DND-41 (cell line): Measurements from ENCODE around the gene NFATC3.

ENCODE experiments used
- ATAC-seq: fragments of 200-7000 bp; cut with Tn5 transposase; 3 replicates; pipeline ENCODE4 v1.9.1; 2021; ENCODE audit warnings: low read depth; ENCODE audit not compliant: insufficient read depth
- DNase-seq: peaks from one replicate; pipeline ENCODE4 v3.0.0-alpha.2; 2020
- H2AFZ ChIP-seq: 2 replicates; pipeline ENCODE4 v1.6.0; 2012; ENCODE audit warnings: low read depth, low read length
- H3K27ac ChIP-seq: 2 replicates; pipeline ENCODE4 v1.5.1; 2012; ENCODE audit warnings: low read length, inconsistent platforms
- H3K27me3 ChIP-seq: fragments of 200-600 bp; sonication (generic); 2 replicates; pipeline ENCODE4 v1.6.0; 2012; ENCODE audit warnings: low read length, mild to moderate bottlenecking, inconsistent platforms; ENCODE audit not compliant: insufficient read depth, poor library complexity
- H3K36me3 ChIP-seq: 2 replicates; pipeline ENCODE4 v1.5.1; 2012; ENCODE audit warnings: low read length, inconsistent platforms; ENCODE audit not compliant: insufficient read depth
- H3K4me1 ChIP-seq: 2 replicates; pipeline ENCODE4 v1.5.1; 2012; ENCODE audit warnings: mild to moderate bottlenecking, low read length; ENCODE audit not compliant: insufficient read depth
- H3K4me2 ChIP-seq: 2 replicates; pipeline ENCODE4 v1.6.0; 2012; ENCODE audit warnings: mild to moderate bottlenecking, moderate library complexity, low read length, inconsistent platforms; ENCODE audit not compliant: insufficient read depth
- H3K4me3 ChIP-seq, 2 experiments: fragments of 200-600 bp in 1 of 2; shearing (Covaris generic) in 1 of 2; 2 replicates each; pipeline ENCODE4 v1.5.1; 2012 to 2016; ENCODE audit warnings: inconsistent platforms in 2 of 2, low read length in 2 of 2, mild to moderate bottlenecking in 2 of 2, low read depth in 1 of 2, moderate library complexity in 1 of 2
- H3K79me2 ChIP-seq: 2 replicates; pipeline ENCODE4 v1.6.0; 2012; ENCODE audit warnings: low read length, inconsistent platforms; ENCODE audit not compliant: insufficient read depth
- H3K9ac ChIP-seq: 2 replicates; pipeline ENCODE4 v1.6.0; 2012; ENCODE audit warnings: low read depth, mild to moderate bottlenecking, inconsistent platforms, low read length, moderate library complexity
- H3K9me3 ChIP-seq: 2 replicates; pipeline ENCODE4 v1.5.1; 2012; ENCODE audit warnings: low read length, moderate library complexity, mild to moderate bottlenecking, inconsistent platforms; ENCODE audit not compliant: insufficient read depth, severe bottlenecking
- H4K20me1 ChIP-seq: 2 replicates; pipeline ENCODE4 v1.6.0; 2012; ENCODE audit warnings: low read length; ENCODE audit not compliant: insufficient read depth
- EZH2 ChIP-seq: IDR thresholded peaks from 3 replicates; pipeline ENCODE4 v1.6.1; 2012; ENCODE audit warnings: borderline replicate concordance, low read depth, mild to moderate bottlenecking, moderate library complexity, low read length, inconsistent platforms; ENCODE audit not compliant: severe bottlenecking
- TF ChIP-seq, protein P1 (sequence below): IDR thresholded peaks from 2 replicates; pipeline ENCODE4 v1.5.1; 2012; ENCODE audit warnings: borderline replicate concordance, low read length, moderate library complexity, mild to moderate bottlenecking; ENCODE audit not compliant: poor library complexity, severe bottlenecking; ENCODE audit errors: extremely low read depth

The NFATC3 gene

DNA sequence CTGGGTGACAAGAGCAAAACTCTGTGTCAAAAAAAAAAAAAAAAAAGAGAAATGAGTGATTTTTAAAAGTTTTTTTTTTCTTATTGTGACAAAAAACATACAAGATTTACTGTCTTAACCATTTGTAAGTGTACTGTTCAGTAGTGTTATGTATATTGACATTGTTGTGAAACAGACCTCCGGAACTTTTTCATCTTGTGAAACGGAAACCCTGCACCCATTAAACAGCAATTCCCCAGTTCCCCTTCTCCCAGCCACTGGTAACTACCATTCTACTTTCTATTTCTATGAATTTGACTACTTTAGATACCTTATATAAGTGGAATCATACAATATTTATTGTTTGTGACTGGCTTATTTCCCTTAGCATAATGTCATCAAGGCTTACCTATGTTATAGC is 43.4 kb upstream of the NFATC3 start:
- no peak for DNase-seq

DNA sequence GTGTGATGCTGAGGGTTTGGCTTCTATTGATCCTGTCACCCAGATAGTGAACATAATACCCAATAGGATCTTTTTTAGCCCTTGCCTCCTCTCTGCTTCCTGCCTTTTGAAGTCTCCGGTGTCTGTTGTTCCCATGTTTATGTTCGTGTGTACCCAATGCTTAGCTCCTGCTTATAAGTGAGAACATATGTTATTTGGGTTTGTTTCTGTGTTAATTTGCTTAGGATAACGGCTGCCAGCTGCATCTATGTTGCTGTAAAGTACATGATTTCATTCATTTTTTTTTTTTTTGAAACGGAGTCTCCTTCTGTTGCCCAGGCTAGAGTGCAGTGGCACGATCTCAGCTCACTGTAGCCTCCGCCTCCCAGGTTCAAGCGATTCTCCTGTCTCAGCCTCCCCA is 39.1 kb upstream of the NFATC3 start:
- no peak for DNase-seq
- H3K27me3 ChIP-seq: no peaks in the 10 kb centered on the region
- peaks cover 20% of the 10 kb centered on the region for H3K36me3 ChIP-seq
- no peaks in the 10 kb centered on the region for H3K4me1 ChIP-seq
- no peak for ATAC-seq
- H3K9ac ChIP-seq: no peak overlapping the region
- H3K27ac ChIP-seq: no peak overlapping the region
- H3K4me2 ChIP-seq: no peak overlapping the region
- no peaks in the 10 kb centered on the region for H3K79me2 ChIP-seq
- H4K20me1 ChIP-seq: no peaks in the 10 kb centered on the region
- H3K9me3 ChIP-seq: no peaks in the 10 kb centered on the region
- no peak overlapping the region for H2AFZ ChIP-seq
- TF ChIP-seq, protein P1, sequence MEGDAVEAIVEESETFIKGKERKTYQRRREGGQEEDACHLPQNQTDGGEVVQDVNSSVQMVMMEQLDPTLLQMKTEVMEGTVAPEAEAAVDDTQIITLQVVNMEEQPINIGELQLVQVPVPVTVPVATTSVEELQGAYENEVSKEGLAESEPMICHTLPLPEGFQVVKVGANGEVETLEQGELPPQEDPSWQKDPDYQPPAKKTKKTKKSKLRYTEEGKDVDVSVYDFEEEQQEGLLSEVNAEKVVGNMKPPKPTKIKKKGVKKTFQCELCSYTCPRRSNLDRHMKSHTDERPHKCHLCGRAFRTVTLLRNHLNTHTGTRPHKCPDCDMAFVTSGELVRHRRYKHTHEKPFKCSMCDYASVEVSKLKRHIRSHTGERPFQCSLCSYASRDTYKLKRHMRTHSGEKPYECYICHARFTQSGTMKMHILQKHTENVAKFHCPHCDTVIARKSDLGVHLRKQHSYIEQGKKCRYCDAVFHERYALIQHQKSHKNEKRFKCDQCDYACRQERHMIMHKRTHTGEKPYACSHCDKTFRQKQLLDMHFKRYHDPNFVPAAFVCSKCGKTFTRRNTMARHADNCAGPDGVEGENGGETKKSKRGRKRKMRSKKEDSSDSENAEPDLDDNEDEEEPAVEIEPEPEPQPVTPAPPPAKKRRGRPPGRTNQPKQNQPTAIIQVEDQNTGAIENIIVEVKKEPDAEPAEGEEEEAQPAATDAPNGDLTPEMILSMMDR: no peak
- TF ChIP-seq EZH2: no peak
- H3K4me3 ChIP-seq: no peak overlapping the region

More for the DNA sequence above, 43.4 kb upstream of the NFATC3 start:
- Histone ChIP-seq H2AFZ (no peak overlapping the region), H3K27me3 (no peaks in the 10 kb centered on the region), H3K9me3 (no peaks in the 10 kb centered on the region), H3K4me2 (no peak overlapping the region), H3K27ac (no peak overlapping the region), H4K20me1 (no peaks in the 10 kb centered on the region), H3K79me2 (no peaks in the 10 kb centered on the region), H3K36me3 (peaks cover 14% of the 10 kb centered on the region; the same call in 1 of the 2 replicates), H3K9ac (no peak overlapping the region), H3K4me1 (no peaks in the 10 kb centered on the region), H3K4me3 (no peak overlapping the region)
- no peak for ATAC-seq
- TF ChIP-seq, protein P1: no peak
- no peak for TF ChIP-seq EZH2

DNA sequence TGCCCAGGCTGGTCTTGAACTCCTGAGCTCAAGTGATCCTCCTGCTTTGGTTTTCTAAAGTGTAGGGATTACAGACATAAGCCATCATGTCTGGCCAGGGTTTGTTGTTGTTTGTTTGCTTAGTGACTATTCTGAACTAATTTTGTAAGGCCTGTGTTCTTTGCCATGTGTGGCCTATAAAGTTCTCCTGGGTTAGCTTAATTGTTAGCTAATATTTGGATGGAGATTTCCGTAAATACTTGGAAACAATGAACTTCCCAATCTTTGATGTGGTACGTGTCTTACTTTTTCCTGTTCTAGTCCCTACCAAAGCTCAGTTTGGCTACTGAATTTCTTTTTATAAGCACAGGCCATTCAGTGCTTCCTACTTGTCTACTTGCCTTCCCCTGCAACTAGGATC is 37.2 kb upstream of the NFATC3 start:
- TF ChIP-seq, protein P1: no peak
- no peak for TF ChIP-seq EZH2
- no peaks in the 10 kb centered on the region for H3K9me3 ChIP-seq
- H3K36me3 ChIP-seq: peaks cover 28% of the 10 kb centered on the region
- no peaks in the 10 kb centered on the region for H3K27me3 ChIP-seq
- no peak overlapping the region for H2AFZ ChIP-seq
- no peaks in the 10 kb centered on the region for H3K79me2 ChIP-seq
- DNase-seq (no peak), ATAC-seq (no peak)
- H3K4me2 ChIP-seq: no peak overlapping the region
- no peak overlapping the region for H3K9ac ChIP-seq
- H3K4me1 ChIP-seq: no peaks in the 10 kb centered on the region
- no peak overlapping the region for H3K27ac ChIP-seq
- no peak overlapping the region for H3K4me3 ChIP-seq
- H4K20me1 ChIP-seq: no peaks in the 10 kb centered on the region

DNA sequence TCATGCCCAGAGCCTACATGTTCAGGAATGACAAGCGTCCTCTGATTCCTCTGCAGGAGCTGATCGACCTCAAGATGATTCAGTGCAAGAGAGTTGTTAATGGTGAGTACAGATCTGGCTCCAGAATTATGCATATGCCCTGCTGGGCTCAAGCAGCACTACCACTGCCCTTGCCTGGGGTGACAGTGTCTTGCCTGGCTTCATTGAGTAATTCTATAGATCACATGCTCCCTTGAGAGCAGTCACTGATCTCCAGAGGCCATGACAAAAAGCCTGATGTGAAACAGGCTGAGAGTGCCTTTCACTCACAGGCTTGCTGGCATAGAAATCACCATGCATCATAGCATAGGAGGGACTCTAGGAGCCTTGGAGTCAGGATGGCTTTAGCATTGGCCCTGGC is 35.7 kb upstream of the NFATC3 start:
- H3K4me2 ChIP-seq: no peak overlapping the region
- H2AFZ ChIP-seq: no peak overlapping the region
- no peaks in the 10 kb centered on the region for H3K9me3 ChIP-seq
- ATAC-seq (no peak), DNase-seq (no peak)
- no peak overlapping the region for H3K9ac ChIP-seq
- H4K20me1 ChIP-seq: no peaks in the 10 kb centered on the region
- peaks cover 39% of the 10 kb centered on the region for H3K36me3 ChIP-seq
- H3K27me3 ChIP-seq: no peaks in the 10 kb centered on the region
- H3K4me1 ChIP-seq: no peaks in the 10 kb centered on the region
- no peak overlapping the region for H3K27ac ChIP-seq
- no peaks in the 10 kb centered on the region for H3K79me2 ChIP-seq
- H3K4me3 ChIP-seq: no peak overlapping the region
- no peak for TF ChIP-seq EZH2
- TF ChIP-seq, protein P1: no peak
